GM10248 (cell line): ENCODE data around the gene FOXO1.

ENCODE experiments used
- CTCF ChIA-PET: fragments of 300-600 bp; sonication (Branson Sonifier 250); formaldehyde crosslinking; extraction: SDS; loops from one replicate; lab custom pipeline; 2021; ENCODE audit warnings: antibody characterized with exemption; lab: Yijun Ruan, JAX
- POLR2A ChIA-PET: fragments of 350-650 bp; sonication (Branson Sonifier 250); formaldehyde crosslinking; extraction: SDS; loops from one replicate; lab custom pipeline; 2020; ENCODE audit warnings: antibody characterized with exemption; lab: Yijun Ruan, JAX
- DNase-seq: peaks from one replicate; pipeline ENCODE4 v3.0.0; 2012; ENCODE audit errors: extremely low spot score
- TF ChIP-seq, protein P1 (sequence below): IDR thresholded peaks from 2 replicates; pipeline ENCODE4 v1.5.1; 2012; ENCODE audit warnings: mild to moderate bottlenecking, low read depth; ENCODE audit errors: extremely low read depth, missing control alignments, control extremely low read depth

FOXO1 gene

DNA sequence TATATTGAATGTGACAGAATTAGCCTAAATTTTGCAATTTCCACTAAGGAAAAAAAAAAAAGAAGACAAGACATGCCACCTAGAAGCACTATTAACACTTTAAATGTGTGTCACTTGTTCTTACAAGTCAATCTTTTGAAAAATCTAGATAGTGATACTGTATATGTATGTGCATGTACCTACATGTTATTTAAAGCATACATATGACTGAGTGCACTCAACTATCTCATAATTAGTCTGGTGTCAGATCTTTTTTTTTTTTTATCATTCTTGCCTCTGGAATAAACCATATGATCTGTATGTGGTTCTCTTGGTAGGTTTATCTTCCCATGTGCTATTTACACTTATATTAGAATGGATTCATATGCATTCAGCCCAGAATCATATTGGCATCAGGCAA lies 62.3 kb downstream of the FOXO1 start:
- no peak for DNase-seq
- ChIA-PET POLR2A (no interaction called here), CTCF (interaction anchor here (1.0 kb wide), 1 partner anchor 40 kb away, joined by 3 read pairs; no protein-coding TSS in a partner anchor)
- TF ChIP-seq, protein P1, sequence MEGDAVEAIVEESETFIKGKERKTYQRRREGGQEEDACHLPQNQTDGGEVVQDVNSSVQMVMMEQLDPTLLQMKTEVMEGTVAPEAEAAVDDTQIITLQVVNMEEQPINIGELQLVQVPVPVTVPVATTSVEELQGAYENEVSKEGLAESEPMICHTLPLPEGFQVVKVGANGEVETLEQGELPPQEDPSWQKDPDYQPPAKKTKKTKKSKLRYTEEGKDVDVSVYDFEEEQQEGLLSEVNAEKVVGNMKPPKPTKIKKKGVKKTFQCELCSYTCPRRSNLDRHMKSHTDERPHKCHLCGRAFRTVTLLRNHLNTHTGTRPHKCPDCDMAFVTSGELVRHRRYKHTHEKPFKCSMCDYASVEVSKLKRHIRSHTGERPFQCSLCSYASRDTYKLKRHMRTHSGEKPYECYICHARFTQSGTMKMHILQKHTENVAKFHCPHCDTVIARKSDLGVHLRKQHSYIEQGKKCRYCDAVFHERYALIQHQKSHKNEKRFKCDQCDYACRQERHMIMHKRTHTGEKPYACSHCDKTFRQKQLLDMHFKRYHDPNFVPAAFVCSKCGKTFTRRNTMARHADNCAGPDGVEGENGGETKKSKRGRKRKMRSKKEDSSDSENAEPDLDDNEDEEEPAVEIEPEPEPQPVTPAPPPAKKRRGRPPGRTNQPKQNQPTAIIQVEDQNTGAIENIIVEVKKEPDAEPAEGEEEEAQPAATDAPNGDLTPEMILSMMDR: no peak

DNA sequence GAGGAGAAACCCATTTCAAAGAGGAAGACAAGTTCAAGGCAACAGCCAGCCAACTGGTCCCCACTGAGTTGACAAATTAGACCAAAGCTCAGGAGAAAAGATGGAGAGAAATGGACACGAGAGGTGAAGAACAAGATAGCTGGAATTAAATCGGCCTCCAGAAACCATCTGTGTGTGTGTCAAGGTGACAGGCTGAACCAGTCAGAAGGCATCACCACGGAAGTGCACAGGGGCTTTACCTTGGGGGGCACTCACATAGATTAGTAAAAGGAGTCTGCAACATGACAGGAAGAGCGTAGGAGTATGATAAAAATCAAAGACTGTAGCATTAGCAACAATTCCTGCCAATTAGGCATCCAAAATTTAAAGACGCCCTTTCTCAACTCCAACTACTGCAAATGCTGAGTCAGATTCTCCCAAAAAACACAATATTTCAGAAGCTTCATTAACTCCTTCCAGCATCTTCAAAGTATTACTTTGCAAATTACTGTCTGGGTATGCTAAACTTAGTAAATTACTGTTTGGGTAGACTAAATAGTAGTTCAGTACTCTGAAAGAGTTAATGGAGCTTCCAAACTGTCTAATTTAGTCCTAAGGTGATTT lies 66.2 kb downstream of the FOXO1 start:
- POLR2A ChIA-PET: no interaction called here
- TF ChIP-seq, protein P1: no peak
- CTCF ChIA-PET: interaction anchor here (0.7 to 2.1 kb wide), 5 partner anchors 10 to 136 kb away, joined by 3 to 8 read pairs (median 3); no protein-coding TSS in a partner anchor
- no peak for DNase-seq

DNA sequence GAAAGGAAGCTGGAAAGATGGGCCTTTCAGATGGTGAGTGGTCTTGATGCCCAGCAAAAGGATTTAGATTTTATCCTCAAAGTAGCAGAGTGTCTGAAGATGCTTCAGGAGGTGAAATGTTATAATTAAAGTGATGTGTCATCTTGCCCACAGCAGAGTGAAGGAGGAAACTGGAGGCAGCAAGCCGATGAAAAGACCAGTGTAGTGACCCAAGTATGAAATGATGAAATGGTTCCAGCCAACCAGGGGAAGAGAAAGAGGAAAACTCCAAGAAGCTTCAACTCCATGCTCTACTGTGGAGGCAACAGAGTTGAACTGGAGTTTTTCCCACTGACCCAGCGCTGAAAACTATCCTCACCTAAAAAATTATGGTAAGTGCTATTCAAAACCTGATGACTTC lies 66.7 kb downstream of the FOXO1 start:
- TF ChIP-seq, protein P1: no peak
- POLR2A ChIA-PET: no interaction called here
- no peak for DNase-seq

DNA sequence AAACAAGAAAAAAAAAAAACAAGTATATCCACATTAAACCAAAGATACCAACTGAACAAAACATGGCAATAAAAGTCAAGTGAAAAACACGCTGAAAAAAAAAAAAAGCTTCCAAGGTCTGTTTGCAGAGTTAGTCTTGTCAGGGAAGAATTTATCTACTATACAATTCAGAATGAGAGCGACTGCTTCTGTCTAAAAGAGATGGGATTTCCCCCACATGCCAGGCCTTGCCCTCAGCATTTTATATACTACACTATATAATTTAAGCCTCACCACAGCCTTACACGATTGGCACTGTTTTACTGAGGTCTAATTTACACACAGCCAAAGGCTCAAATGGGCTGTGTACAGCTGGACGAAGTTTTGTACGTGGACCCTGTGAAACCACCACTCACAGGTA lies 67.3 kb downstream of the FOXO1 start:
- TF ChIP-seq, protein P1: no peak
- ChIA-PET POLR2A (no interaction called here), CTCF (interaction anchor here (1.3 to 2.1 kb wide), 4 partner anchors 8 to 135 kb away, joined by 3 to 8 read pairs (median 4); no protein-coding TSS in a partner anchor)
- no peak for DNase-seq

More for the DNA sequence above, 66.7 kb downstream of the FOXO1 start:
- CTCF ChIA-PET: interaction anchor here (0.7 to 2.1 kb wide), 5 partner anchors 9 to 136 kb away, joined by 3 to 8 read pairs (median 3); no protein-coding TSS in a partner anchor

DNA sequence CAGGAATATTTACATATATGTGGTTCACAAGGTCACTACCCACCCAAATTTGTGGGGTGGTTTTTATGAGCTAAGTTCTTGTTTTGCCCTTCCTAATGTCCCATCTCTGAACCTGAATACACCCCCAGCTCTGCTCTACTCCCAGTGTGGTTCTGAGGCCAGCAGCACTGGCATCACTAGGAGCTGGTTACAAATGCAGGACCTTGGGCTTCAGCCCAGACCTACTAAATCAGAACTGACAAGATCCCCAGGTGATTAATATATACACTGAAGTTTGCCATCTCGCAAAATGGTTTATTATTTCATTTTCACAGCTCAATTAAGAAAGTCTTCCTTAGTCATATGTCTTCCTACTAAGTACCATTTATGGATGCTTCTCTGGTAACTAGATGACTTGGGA lies 67.9 kb downstream of the FOXO1 start:
- CTCF ChIA-PET: interaction anchor here (1.3 to 2.1 kb wide), 3 partner anchors 8 to 135 kb away, joined by 3 to 8 read pairs (median 3); no protein-coding TSS in a partner anchor
- POLR2A ChIA-PET: no interaction called here
- TF ChIP-seq, protein P1: no peak
- DNase-seq: no peak

DNA sequence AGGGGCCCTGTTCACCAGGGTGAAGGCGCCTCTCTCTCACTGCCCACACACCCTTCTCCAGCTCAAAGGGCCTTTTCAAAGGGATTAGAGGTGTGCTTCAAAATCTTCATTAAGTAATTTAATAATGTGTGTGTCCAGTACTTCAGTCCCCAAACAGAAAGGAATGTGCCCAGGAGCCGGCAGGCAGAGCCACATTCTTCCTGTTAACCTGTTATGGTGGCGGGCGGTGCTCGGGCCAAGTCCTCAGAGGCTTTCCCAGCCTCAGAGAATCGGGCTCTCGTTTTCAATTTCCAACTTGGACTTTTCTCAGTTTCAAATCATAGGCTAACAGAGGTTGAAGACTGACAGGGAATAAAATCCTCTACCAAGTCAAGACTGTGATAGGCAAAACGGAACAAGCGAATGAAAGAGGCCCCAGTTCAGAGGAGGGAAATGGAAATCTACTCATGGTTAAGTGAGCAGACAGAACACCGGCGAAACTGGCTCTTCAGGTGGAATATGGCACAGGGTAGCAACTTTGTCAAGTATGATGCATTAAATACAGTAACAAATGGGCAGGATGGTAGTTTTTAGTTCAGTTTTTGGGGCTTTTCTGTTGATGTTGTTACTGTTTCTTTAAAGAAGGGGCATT lies 68.6 kb downstream of the FOXO1 start:
- ChIA-PET CTCF (interaction anchor here (1.3 kb wide), 2 partner anchors 8 to 71 kb away, joined by 3 read pairs; no protein-coding TSS in a partner anchor), POLR2A (no interaction called here)
- DNase-seq: no peak
- TF ChIP-seq, protein P1: no peak
